Left colon (tissue), 2 donors: ENCODE measurements around the gene ACOXL. TPM values are rescaled to one million over a fixed set of nuclear protein-coding genes. Genes with fewer than 3 reads are reported as not detected.
"Not testable (repeated sequence)": the region's sequence is repeated elsewhere in the genome, so short reads cannot be mapped to it uniquely, and the experiment has no call there.

Experiments used
- ATAC-seq: fragments of 200-7000 bp; cut with Tn5 transposase; one replicate; pipeline ENCODE4 v1.9.1; 2020; ENCODE audit warnings: mild to moderate bottlenecking, moderate library complexity
- DNase-seq, 2 donors: peaks; one replicate each; pipeline ENCODE4 v3.0.0-alpha.2; 2020
- intact Hi-C, 2 donors: fragments of 100-400 bp; cut with DNase I in 1 of 2; cut with micrococcal nuclease in 1 of 2; formaldehyde crosslinking; loops; one replicate each; pipeline versions ENCODE4 v1.11.2 to v1.14.0; 2022; cut with DNase I, micrococcal nuclease
- total RNA-seq, 2 donors: library from RNA; stranded (reverse); fragmentation: NEBNext Ultra II Directional; extraction: Animal tissue kit (Norgen Biotek cat#: 25700); gene quantifications; one replicate each; pipeline ENCODE4 v1.2.1, GENCODE V29; 2021
- donor health status: DM: no; HTN: no; CAD: no.
- donor health status: DM: yes; HTN: yes; CAD: no.

The ACOXL gene
- total RNA-seq, 2 donors from 2014 or later = 0.42 to 0.82 TPM

GRCh38 chr2:111031546-111032478 is 299.4 kb downstream of the ACOXL start:
- ATAC-seq = no peak
- intact Hi-C loops = no loop called here
- DNase-seq = no peak

DNA sequence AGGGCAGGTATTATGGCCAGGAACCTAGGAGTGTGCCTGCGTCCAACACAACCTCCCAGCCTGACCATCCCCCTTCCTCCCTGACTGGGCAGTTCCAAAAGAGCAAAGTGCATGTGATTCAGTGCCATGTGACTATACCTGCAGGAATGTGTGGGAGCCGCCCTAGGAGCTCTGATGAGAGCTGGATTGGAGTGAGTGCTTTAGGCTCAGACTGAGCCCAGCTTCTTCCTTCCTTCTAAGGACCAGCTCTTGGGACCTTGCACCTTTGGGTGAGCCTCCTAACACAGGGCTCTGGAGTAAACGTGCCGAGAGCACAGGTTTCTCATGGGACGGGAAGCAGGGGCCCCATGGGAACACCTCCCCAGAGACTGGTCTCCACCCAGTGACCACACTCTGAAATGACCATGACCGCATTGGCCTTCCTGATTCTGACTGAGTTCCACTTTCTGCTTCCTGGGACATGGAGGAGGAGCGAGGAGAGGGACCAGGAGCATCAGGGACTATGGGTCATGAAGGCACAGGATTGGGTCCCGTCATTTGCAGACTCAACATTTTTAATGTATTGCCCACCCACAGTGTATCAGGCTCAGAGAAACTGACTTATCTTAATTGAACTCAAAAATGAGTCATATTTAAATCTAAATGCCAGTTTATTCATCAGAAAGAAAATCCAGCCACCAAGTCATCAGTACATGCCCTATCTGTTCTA is 300.5 kb downstream of the ACOXL start:
- intact Hi-C loops = no loop called here
- ATAC-seq = peak; percentile 82
- DNase-seq = peak; percentile 77 to 86

DNA sequence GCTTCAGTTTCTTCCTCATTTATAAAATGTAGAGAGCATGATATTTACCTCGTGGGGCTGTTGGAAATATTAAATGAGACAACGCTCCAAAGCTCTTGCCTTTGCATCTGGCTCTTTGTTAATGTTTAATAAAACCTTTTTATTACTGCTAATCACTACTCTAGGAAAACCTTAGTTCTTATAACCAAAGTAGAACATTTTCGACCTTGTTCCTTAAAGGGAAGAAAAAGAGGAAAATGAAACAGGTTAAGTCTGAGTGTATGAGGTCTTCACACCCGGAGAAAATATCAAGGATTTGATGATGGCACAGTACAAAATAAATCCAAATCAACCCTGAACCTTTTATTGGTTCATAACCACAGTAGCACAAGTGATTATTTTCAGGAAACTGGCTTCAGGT is 301.8 kb downstream of the ACOXL start:
- DNase-seq = no peak
- intact Hi-C loops = no loop called here
- no peak for ATAC-seq

DNA sequence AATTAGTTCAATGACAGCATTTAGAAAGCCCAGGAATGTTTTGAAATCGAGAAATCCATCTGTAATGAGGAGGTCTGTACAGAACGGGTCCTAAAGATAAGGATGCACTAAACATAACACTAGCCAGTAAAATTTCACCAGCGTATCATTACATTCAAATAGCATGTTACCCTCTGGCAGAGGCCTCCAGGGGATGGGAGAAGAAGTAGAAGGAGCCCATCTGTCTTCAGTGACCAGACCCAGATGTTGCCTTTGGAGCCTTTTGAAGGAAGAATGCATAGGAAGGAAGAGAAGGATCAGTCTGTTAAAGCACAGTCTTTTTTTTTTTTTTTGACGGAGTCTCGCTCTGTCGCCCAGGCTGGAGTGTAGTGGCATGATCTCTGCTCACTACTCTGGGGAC is 302.2 kb downstream of the ACOXL start:
- ATAC-seq = no peak
- intact Hi-C loops = no loop called here

GRCh38 chr2:111035830-111036441 is 303.6 kb downstream of the ACOXL start:
- no peak for ATAC-seq
- no peak for DNase-seq
- intact Hi-C loops = no loop called here

More for the DNA sequence above, 302.2 kb downstream of the ACOXL start:
- no peak for DNase-seq

GRCh38 chr2:111037128-111037527 is 304.8 kb downstream of the ACOXL start:
- ATAC-seq = no peak
- intact Hi-C loops = no loop called here

DNA sequence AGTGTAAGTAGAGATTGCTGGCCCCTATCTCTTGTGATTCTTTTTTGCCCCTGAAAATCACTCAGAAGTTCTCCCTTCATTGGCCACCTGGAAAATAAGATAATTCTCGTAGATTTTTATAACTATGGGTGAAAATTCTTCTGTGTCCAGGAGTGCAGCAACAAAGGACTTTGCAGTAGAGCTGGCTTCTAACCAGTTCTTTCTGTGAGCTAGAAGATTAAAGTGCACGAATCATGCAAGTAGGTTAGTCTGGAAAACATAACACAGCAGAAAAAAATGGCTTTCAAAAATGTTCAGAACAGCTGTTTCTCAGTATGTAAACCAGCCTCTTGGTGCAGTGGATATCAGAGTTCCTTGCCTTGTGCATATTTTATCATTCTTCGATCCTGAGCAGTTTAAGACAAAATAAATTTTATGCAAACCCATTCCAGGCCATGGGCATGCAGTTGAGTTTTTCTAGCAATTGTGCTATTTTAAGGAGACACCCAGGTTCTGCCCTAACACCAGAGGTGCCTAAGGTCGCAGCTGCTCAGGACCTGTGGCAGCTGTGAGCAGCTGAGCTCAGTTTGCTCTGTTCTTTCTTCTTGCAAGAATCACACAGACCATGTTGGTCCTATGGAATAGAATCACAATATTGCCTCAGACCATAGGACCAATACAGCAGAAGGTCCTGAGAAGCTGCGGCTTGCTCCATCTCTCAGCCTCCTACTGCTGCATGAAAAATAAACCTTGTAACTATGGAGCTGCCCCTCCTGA is 307.4 kb downstream of the ACOXL start:
- DNase-seq (no peak), ATAC-seq (no peak)
- intact Hi-C loops = no loop called here

More at GRCh38 chr2:111037128-111037527, 304.8 kb downstream of the ACOXL start:
- no peak for DNase-seq

- intact Hi-C loops = no loop called here
- ATAC-seq = no peak
- DNase-seq = no peak
These were observed 309.2 kb downstream of the ACOXL start for GRCh38 chr2:111041398-111042202.

DNA sequence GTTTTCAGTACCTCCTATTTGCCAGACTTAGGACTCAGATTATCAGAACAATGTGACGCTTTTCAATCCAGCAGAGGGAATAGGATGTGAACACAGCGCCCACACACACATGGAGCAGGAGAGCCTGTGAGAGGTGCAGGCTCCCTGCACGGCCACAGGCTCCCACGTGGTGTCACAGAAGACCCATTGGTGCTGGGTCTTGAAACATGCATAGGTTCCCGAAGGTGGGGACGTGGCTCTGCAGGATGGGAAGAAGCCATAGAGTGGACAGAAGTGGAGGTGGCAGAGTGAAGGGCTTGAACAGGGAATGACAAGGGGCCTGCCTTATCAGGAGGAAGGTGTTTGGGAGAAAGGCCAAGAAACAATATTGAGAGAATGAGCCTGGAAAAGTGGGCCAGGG is 309.9 kb downstream of the ACOXL start:
- ATAC-seq (no peak), DNase-seq (no peak)
- intact Hi-C loops = no loop called here

DNA sequence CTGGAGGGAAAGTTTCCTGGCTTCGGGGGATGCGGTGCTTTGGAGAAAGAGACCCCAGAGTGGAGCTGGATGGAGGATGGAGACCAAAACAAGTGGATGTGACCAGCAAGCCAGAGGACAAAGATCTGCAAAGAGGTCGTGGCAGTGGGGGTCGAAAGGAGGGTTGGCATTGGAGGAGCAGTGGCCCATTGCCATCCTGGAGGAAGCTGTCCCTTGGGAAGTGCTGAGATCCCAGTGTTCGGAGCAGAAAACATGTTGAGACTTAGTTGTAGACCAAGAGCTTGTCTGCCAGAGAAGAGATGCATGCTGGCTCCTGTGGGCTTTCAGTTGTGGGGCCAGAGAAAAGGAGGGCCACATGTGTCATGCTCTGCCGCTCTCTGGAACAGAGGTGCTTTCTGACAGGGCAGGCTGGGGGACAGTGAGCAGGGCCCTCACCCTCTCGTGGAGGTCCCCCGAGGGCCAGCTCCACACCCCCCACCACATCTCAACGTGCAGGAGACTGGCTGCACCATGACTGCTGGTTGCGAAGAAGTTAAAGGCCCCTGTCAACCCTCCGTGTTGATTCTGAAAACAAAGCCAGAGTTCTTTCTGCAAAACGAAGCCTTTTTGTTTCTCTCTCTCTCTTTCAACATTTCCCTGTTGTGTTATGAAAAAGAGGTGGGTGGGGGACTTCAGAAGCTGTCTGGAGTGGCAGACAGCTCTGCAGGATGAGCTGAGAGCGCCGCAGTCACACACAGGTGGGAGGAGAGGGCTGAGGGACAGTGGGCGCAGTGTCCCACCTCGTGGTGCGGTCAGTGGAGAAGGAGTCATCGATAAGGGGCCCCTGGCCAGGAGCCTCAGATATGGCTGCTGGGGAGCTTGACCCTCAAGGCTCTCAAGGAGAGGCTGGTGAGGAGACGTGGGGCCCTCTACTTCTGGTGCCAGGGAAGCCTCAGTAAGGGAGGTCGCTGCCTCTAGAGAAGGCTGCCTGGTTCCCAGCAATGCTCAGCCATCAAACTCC is 310.7 kb downstream of the ACOXL start:
- intact Hi-C loops = no loop called here
- ATAC-seq = no peak
- no peak for DNase-seq

GRCh38 chr2:111044066-111044465 is 311.7 kb downstream of the ACOXL start:
- no peak for ATAC-seq
- no peak for DNase-seq
- intact Hi-C loops = no loop called here

- intact Hi-C loops, DNase-seq, ATAC-seq: not testable (repeated sequence)
These were observed 312.9 kb downstream of the ACOXL start for GRCh38 chr2:111045236-111045635.

DNA sequence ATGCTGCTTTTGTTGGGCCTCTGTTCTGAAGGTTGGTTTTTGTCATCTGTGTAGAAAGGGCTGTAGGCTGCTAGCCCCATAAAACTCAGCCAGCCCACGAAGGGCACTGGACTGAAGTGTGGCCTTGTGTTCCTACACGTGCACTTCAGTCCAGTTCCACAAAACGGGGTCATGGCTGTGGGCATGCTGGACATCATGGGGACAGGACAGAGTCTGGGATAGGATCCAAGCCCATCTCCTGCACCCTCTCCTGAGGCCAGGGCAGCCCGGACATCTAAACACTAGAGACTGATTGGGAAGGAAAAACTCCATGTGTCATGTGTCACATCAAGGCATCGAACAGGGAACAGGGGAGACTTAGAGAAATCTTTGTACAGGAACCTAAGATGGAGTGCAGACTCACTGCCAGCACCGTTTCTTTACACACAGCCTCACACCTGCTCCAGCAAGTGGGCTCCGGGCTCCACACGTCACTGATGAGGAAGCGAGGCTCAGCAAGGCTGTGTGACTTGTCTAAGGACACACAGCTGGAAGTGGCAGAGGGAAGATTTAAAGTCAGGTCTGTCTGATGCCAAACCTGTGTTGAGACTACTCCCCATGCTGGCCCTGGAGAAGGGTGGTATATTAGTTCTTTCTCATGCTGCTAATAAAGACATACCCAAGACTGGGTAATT is 313.5 kb downstream of the ACOXL start:
- no peak for DNase-seq
- no peak for ATAC-seq

DNA sequence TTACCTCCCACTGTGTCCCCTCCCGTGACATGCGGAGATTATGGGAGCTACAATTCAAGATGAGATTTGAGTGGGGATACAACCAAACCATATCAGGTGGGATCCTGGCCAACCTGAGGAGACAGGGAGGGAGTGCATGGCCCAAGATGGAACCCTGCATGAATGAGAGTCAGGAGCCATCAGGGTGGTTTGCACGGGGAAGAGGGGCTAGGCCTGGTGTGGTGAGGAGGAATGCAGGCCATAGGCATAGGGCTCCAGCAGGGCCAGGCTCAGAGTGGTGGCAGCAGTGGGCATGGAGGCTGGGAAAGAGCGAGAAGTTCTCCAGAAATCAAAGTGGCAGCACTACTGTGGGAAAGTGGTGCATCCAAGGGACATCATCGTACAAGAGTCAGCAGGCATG is 314.3 kb downstream of the ACOXL start:
- ATAC-seq (no peak), DNase-seq (no peak)
- intact Hi-C loops = no loop called here

More for the DNA sequence above, 313.5 kb downstream of the ACOXL start:
- intact Hi-C loops = no loop called here

DNA sequence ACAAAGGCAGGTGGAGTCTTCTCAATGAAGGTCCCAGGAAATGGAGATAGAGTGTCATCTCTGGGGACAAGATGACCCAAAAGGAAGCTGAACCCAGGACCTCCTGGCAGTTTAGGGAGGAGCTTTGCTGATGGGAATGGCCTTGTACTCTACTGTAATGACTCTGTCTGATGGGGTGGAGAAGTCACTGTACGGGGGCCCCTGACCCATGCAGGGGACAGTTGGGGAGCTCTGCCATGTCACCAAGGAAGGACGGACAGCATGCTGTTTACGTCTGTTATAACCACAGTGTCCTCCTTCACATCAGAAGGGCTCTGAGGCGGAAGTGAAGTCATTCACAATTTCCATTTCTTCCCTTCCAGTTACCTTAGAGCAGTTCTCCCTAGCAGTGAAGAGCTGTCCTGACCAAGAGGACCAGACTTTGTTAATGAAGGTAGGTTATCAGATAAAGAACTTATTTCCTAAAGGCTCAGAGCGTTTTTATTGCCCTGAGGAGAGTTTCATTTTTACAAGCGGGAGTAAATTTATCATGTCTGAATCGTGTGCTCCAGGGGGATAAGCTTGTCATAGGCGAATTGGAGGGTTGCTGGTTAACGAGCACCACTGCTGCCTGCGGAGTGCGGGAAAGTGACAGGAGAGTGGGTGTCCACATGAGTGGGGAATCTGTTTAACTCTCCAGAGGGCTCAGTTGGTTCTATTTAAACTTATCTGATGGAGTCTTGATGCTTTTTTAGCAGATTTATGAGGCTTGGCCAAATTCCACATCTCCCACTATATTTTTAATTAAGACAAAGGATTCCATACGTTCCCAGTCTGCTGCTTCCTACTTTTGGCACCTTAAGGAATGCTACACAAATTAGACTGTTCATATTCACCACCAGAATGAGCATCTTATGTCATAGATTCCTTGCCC is 316.7 kb downstream of the ACOXL start:
- intact Hi-C loops = no loop called here
- no peak for DNase-seq
- peak; percentile 53 for ATAC-seq
